Kidney (tissue), 14 donors: ENCODE results near the gene MS4A2. TPM values are rescaled to one million over a fixed set of nuclear protein-coding genes. Genes with fewer than 3 reads are reported as not detected.

Experiments used
- DNase-seq, 5 donors: peaks; one replicate each; pipeline ENCODE4 v3.0.0-alpha.2; 2013 to 2020
- FAIRE-seq: peaks from 2 replicates; lab custom pipeline; 2012; peaks lifted over from hg19 to GRCh38; lab: Jason Lieb, UNC
- H3K27ac ChIP-seq, 2 donors: one replicate each; pipeline ENCODE4 v1.7.0; 2013; ENCODE audit warnings: low read depth in 2 of 2, low read length in 2 of 2, inconsistent platforms in 1 of 2
- H3K27me3 ChIP-seq: one replicate; pipeline ENCODE4 v1.7.1; 2013; ENCODE audit warnings: low read length, inconsistent platforms; ENCODE audit not compliant: control insufficient read depth, insufficient read depth
- H3K36me3 ChIP-seq, 3 donors: one replicate each; pipeline versions ENCODE4 v1.7.0 to v1.7.1; 2013; ENCODE audit warnings: low read length in 3 of 3, control low read depth in 1 of 3, inconsistent platforms in 1 of 3; ENCODE audit not compliant: insufficient read depth in 3 of 3, control insufficient read depth in 2 of 3
- H3K4me1 ChIP-seq, 3 donors: one replicate each; pipeline versions ENCODE4 v1.7.0 to v1.7.1; 2013; ENCODE audit warnings: low read length in 3 of 3, inconsistent platforms in 1 of 3, low read depth in 1 of 3; ENCODE audit not compliant: control insufficient read depth in 2 of 3, insufficient read depth in 2 of 3
- H3K4me3 ChIP-seq, 3 donors: one replicate each; pipeline versions ENCODE4 v1.7.0 to v1.8.1; 2013; ENCODE audit warnings: low read length in 3 of 3, control low read depth in 1 of 3, inconsistent platforms in 1 of 3
- H3K9ac ChIP-seq, 3 donors: one replicate each; pipeline versions ENCODE4 v1.7.0 to v1.7.1; 2013; ENCODE audit warnings: low read length in 3 of 3, control low read depth in 1 of 3, inconsistent platforms in 1 of 3
- H3K9me3 ChIP-seq, 3 donors: one replicate each; pipeline versions ENCODE4 v1.7.0 to v1.7.1; 2013; ENCODE audit warnings: low read length in 3 of 3, control low read depth in 1 of 3, inconsistent platforms in 1 of 3; ENCODE audit not compliant: control insufficient read depth in 2 of 3, insufficient read depth in 1 of 3
- CTCF ChIP-seq: IDR thresholded peaks from 3 replicates; pipeline ENCODE4 v1.5.1; 2012; ENCODE audit warnings: mild to moderate bottlenecking, moderate library complexity, borderline replicate concordance; ENCODE audit not compliant: insufficient read depth; ENCODE audit errors: extremely low read depth
- intact Hi-C: fragments of 100-400 bp; cut with DNase I; formaldehyde crosslinking; loops from one replicate; pipeline ENCODE4 v1.11.1; 2022
- polyA plus RNA-seq: library from polyadenylated mRNA; stranded (reverse); fragments of 350-450 nt; fragmentation: Illumina TruSeq; extraction: RNeasy Lipid Tissue Mini Kit (QIAGEN cat#74804); gene quantifications from one replicate; pipeline ENCODE4 v1.2.3, GENCODE V29; 2014; ENCODE audit warnings: low read depth, low replicate concordance; ENCODE audit not compliant: insufficient read depth
- total RNA-seq: library from RNA; stranded (reverse); fragmentation: NEBNext Ultra II Directional; extraction: Animal tissue kit (Norgen Biotek cat#: 25700); gene quantifications from one replicate; pipeline ENCODE4 v1.2.1, GENCODE V29; 2021
- donor health status: control.
- donor health status: control.
- donor health status: control.
- donor health status: control.
- donor health status: control.
- donor health status: DM: yes; HTN: yes; CAD: no.
- donor health status: Normal renal cell carcinoma (clear cell type).

Gene MS4A2
- total and polyA plus RNA-seq, 2 donors from 2014 or later: 9.1 TPM; not detected in 1

GRCh38 chr11:60077216-60077817 is 11.1 kb upstream of the MS4A2 start:
- no peak overlapping the region for H3K9ac ChIP-seq
- TF ChIP-seq CTCF: no peak
- no peaks in the 10 kb centered on the region for H3K36me3 ChIP-seq
- no peaks in the 10 kb centered on the region for H3K9me3 ChIP-seq
- H3K4me1 ChIP-seq: no peaks in the 10 kb centered on the region
- H3K27me3 ChIP-seq: no peaks in the 10 kb centered on the region
- H3K27ac ChIP-seq: no peak overlapping the region
- FAIRE-seq (no peak), DNase-seq (no peak)
- intact Hi-C loops: no loop called here
- H3K4me3 ChIP-seq: no peak overlapping the region

- H3K9me3 ChIP-seq: no peaks in the 10 kb centered on the region
- H3K4me3 ChIP-seq: no peak overlapping the region
- no peaks in the 10 kb centered on the region for H3K4me1 ChIP-seq
- DNase-seq (no peak), FAIRE-seq (no peak)
- H3K9ac ChIP-seq: no peak overlapping the region
- TF ChIP-seq CTCF: no peak
- H3K27ac ChIP-seq: no peak overlapping the region
- intact Hi-C loops: no loop called here
- no peaks in the 10 kb centered on the region for H3K36me3 ChIP-seq
- H3K27me3 ChIP-seq: no peaks in the 10 kb centered on the region
These were observed 10.5 kb upstream of the MS4A2 start for GRCh38 chr11:60077981-60078380.

GRCh38 chr11:60078745-60079144 is 9.7 kb upstream of the MS4A2 start:
- no peaks in the 10 kb centered on the region for H3K27me3 ChIP-seq
- intact Hi-C loops: no loop called here
- no peak overlapping the region for H3K9ac ChIP-seq
- no peak overlapping the region for H3K27ac ChIP-seq
- H3K36me3 ChIP-seq: no peaks in the 10 kb centered on the region
- FAIRE-seq: no peak
- H3K9me3 ChIP-seq: no peaks in the 10 kb centered on the region
- no peaks in the 10 kb centered on the region for H3K4me1 ChIP-seq
- no peak overlapping the region for H3K4me3 ChIP-seq
- DNase-seq: no peak
- no peak for TF ChIP-seq CTCF

- Histone ChIP-seq H3K4me1 (no peaks in the 10 kb centered on the region), H3K27ac (no peak overlapping the region), H3K36me3 (no peaks in the 10 kb centered on the region), H3K9me3 (no peaks in the 10 kb centered on the region), H3K4me3 (no peak overlapping the region), H3K9ac (no peak overlapping the region), H3K27me3 (no peaks in the 10 kb centered on the region)
- TF ChIP-seq CTCF: no peak
- intact Hi-C loops: no loop called here
- DNase-seq: no peak
- FAIRE-seq: no peak
These were observed 7.9 kb upstream of the MS4A2 start for GRCh38 chr11:60080535-60080934.
